DMS153 treated with DMSO at 0.1 percent for 48 hours (cell line): Measurements from ENCODE around the gene SNX7.

ENCODE experiments used
- DNase-seq: peaks from one replicate; lab custom pipeline; 2025; ENCODE audit not compliant: unreplicated experiment; lab: John Stamatoyannopoulos, UW

Gene SNX7, protein sequence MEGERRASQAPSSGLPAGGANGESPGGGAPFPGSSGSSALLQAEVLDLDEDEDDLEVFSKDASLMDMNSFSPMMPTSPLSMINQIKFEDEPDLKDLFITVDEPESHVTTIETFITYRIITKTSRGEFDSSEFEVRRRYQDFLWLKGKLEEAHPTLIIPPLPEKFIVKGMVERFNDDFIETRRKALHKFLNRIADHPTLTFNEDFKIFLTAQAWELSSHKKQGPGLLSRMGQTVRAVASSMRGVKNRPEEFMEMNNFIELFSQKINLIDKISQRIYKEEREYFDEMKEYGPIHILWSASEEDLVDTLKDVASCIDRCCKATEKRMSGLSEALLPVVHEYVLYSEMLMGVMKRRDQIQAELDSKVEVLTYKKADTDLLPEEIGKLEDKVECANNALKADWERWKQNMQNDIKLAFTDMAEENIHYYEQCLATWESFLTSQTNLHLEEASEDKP

DNA sequence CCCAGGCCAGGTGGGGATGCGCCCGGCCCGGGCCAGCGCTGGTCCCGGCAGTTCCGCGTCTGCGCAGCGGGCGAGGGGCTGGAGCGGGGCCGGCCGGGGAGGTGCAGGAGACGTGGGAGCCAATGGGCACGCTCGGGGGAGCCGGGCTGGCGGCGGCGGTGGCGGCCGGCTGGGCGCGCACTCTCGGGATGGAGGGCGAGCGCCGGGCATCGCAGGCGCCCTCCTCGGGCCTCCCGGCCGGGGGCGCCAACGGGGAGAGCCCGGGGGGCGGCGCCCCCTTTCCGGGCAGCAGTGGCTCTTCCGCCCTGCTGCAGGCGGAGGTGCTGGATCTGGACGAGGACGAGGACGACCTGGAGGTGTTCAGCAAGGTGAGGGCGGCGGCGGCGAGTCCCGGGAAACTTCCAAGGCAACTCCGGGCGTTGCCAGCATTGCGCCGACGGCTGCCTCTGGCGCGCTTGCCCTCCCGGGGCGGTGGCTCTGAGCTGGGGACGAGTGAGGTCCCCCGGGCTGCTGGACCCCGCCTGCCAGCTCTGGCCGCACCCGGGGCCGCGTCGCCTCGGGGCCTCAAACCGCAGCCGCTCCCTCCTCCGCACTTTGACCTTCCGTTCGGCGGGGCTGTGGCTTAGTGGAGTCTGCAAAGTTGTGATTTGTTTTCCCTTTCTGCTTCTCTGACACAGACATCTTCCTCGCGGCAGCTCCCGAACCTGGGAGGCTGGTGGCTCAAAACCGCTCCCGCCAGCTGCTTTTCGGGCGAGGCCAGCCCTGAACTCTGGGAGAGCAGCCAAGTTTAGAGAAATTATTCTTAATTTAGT, at the start of gene SNX7:
TSS of gene SNX7 (plus strand) at position 178 of the 812 bp plus-strand sequence. CDS start at position 189, 11 bp downstream.
- DNase-seq = peak; percentile 68

DNA sequence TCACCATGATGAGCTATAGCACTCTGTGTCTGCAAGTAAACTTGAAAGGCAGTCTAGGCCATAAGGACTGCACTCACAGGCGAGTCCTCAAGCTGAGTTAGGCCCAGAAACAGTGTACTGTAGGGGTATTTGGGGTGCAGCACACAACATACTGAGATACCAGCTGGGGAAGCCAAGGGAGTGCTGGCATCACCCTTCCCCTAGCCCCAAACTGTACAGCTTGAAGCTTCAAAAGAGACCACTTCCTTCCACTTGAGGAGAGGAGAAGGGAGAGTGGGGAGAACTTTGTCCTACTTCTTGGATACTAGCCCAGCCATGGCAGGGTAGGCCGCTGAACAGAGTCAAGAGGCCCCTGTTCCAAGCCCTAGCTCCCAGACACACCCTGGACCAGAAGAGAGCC, 24.2 kb upstream of the SNX7 start:
- DNase-seq = no peak

DNA sequence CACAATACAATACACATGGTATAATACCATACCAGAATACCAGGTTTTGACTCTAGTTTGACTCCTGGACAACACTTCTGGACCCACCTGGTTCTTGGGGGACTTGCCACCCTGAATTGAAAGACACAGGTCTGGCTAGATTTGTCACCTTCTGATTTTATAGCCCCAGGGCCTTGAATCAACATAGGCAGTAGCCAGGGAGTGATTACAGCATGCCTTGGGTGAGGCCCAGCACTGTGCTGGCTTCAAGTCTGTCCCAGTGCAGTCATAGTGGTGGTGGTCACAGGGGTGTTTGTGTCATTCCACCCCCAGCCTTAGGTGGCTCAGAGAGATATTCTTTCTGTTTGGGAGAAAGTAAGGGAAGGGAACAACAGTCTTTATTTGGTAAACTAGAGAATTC, 23.3 kb upstream of the SNX7 start:
- no peak for DNase-seq

DNA sequence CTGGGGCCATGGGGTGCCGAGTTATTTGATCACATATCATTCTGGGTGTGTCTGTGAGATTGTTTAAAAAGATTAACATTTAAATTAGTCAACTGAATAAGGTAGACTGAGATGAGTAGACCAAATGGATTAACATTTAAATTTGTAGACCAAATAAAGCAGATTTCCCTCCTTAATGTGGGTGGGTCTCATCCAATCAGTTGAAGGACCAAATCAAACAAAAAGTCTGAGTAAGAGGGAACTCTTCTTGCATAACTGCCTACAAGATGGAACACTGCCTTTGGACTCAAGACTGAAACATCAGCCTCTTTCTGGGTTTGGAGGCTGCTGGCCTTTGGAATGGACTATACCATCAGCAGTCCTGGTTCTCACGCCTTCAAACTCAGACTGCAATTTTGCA, 17.0 kb upstream of the SNX7 start:
- DNase-seq = no peak

DNA sequence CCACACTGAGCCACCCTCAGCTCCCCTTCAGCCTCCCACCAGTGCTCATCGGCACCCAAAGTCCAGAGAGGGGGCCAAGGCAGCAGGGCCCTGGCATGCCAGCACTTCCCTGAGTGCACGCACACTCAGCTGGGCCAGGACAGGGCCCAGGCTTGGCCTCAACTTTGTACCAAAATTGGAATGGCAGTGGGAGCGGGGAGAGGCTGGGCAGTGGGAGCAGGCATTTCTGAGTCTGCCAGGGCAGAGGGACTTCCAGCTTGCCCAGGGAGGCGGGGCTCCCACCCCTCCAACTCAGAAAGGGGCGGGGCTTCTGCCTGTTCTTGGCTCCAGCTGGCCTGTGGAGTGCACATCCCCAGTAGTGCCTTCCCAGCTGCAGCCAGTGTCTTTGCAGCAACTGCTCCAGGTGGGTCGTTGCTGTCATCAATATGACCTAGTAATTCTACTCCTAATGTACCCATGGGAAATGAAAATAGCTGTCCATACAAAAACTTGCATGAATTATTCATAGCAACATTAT, 10.3 kb upstream of the SNX7 start:
- DNase-seq = no peak

DNA sequence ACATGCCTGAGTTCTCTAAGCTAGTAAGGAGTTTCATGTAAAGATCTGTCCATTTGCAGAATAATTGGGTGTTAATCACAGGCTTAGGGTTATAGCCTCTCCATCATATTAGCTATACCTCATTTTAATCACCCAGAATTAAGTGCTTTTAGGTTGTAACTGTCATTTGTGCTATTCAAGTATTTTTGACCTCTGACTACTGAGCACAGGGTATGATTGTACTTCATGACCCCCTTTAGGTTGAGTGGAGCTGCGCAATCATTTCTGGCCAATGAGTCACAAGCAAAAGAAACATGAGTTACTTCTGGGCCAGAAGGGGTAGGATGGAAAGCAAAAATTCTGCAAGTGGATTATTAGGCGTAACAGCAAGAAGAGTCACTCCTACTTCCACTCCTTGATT, 8.4 kb upstream of the SNX7 start:
- no peak for DNase-seq

DNA sequence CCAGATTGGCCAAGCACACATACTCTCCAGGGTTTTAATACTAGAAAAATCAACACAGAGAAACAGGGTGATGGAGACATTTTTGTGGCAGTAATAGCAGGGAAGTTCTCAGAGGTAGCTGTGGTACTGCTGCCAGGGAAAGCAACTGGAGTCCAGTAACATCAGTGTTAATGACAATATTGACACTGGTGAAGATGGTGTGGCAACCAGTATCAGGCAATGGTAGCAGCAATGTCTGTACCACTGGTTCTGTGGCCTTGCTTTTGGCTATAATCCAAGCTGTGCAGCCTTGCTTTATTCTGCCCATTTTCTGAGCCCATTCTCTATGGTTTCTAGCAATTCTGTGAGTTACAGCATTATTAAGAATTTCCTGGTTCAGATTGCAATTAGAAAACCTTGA, 1.6 kb upstream of the SNX7 start:
- no peak for DNase-seq

DNA sequence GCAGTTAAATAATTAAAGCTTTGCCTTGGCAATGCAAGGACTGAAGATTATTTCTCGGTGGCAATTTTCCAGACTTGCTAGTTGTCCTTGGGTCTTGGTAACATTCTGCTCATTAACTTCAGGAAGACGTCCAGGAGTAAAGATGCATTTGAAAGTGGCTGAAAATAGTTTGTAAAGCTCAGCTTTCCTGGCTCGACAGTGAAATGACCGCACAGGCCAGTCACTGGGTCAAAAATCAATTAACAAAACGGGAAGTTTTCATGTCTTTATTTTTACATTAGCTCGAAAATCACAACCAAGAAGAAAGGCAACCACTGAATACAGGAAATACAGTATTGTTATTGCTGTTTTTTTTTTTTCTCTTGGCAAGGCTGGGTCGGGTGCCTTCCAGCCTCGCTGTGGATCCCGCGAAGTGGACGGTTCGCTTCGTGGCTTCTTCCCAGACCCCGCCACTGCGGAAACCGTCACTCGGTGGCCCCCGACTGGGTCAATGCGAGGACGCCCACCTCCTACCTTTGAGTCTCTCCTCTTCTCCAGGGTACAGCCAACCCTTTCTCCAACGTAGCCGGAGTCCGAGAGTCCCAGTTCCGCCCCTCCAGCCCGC, 479 bp upstream of the SNX7 start:
- DNase-seq = no peak

DNA sequence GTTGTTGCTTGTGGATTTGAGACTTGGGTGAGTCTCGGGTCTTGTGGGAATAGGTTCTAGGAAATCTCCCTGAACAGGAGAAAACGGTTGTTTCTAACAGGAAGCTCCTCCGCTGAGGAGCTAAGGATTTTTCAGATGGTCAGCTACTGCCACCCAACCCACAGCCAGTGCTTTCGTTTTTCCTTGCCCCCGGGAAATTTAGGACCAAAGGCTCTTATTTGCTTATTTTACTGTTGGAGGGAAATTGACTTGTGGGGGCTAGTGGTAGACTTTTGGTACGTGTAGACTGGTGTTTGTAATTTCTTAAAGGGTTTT, 792 bp downstream of the SNX7 start:
- peak; percentile 68 for DNase-seq

DNA sequence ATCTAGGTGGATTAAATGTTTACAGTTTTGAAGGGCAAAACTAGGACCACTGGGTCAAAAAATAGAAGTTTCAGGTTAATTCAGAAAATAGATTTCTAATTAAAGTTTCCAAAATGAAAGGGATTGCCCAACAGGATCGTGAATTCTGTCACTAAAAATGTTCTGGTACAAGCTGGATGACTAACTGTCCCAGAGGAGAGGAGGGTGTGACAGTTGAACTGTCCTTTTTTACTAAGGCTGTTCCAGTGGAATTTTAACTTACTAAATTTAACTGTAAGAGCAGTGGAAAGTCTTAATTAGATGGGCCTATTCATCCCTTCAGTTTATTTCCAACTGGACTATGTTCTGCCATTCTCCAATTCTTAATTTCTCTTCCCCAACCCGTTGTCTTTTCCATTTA, 7.2 kb downstream of the SNX7 start:
- DNase-seq = no peak

DNA sequence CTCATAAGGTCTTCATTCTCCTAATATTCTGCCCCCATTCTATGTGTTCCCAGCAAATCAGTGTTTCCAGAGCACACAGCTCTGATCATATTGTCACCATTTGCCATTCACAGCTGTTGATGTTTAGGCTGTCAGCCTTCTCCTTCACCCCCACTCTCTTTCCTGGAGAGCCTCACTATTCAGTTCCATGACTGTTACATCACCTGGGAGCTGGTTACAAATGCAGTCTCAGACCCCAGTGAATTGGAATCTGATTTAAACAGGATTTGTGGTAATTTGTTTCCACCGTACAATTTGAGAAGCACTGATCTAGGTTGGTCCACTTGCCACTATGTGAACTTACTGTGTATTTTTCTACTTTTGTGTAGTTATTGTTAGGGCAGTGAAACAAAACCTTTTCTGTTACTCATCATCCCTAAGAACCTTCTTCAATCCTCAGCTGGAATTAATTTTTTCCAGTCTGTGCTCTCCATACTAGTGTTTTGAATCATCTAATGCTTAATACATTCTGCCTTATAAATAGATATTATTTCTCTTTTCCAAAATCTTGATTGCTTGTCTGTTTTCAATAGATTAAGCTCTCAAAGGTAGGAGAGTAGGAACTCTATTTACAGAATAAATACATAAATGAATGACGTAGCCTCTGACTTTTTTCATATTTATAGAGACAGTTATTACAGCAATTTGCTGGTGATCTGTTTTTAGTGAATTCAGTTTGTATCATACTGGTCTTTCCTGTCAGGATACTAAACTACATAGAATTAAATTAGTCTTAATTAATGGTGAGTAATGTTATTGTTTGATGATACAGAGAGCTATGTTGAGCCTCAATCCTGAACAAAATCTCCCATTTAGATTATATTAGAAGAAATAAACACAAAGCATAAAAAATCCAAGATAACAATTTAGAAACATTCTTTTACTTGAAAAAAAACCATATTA, 8.1 kb downstream of the SNX7 start:
- no peak for DNase-seq

DNA sequence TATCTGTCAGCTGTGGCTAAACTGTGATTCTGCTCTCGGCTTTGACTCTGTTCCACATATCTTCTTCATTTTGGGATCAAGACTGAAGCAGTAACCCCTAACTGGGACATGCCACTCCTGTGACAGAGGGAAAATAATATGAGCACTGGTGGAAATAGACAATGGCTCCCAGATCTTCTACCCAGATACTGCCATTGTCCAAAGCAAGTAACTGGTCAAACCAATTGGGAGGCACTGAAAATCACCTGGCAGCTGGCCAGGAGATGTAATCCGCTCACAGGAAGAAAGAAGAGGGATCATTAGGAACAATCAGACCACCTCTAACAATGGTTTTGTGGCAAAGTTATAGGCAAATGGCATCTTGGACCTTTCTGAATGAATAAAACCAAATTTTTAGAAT, 10.7 kb downstream of the SNX7 start:
- no peak for DNase-seq

DNA sequence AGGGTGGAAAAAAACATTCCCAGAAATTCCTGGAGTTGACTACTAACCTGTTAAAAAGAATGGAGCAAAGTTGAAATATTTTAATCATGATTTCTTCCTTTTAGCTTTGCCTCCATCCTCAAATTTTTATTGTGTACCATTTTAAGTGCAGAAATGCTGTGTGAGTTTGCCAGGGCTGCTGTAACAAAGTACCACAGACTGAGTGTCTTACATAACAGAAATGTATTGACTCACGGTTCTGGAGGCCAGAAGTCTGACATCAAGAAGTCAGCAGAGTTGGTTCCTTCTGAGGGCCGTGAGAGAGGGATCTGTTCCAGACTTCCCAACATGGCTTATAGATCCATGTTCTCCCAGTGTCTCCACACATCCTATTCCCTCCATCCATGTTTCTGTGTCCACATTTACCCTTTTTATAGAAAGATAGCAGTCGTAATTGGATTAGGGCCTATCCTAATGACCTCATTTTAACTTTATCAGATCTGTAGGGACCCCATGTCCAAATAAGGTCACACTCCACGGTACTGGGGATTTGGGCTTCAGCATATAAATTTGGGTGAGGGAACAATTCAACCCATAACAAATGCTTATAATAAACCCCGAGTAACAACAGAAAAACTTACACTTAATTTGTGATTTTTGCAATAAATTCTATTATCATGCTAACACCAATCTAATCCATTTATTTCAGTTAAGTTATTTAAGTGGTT, 12.7 kb downstream of the SNX7 start:
- DNase-seq = no peak

DNA sequence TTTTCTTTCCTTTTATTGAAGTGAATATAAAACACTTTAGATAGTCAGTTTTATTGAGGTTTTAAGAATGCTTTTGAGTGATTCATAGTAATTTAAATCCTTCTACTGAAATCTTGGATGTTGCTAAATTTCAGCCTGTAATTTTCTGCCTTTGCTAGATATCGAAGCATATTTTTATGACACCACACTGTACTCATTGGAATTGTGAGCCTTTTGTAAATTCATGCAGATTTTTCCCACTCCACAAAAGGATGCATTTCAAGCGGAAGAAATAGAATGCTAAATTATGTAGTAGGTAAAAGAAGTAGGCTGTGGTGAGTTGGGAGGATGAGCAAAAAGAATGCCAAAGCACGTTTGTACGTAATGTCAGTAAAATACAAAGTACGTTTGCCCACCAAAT, 13.8 kb downstream of the SNX7 start:
- DNase-seq = no peak

DNA sequence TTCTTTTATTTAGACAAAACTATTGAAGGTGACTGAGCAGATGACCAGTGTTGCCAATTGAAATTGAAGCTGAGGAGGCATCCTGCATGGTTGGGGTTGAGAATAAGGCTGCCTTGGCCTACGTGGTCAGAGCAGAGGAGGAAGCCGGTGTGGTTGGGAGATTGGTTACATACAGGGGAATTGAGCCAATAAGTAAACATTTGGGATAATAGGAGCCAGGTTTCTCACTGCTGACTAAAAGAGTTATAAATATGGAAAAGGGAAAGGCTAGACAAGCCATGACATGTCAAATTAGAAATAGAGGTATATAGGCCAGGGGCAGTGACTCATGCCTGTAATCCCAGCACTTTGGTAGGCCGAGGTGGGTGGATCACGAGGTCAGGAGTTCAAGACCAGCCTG, 15.8 kb downstream of the SNX7 start:
- DNase-seq = peak; percentile 58

DNA sequence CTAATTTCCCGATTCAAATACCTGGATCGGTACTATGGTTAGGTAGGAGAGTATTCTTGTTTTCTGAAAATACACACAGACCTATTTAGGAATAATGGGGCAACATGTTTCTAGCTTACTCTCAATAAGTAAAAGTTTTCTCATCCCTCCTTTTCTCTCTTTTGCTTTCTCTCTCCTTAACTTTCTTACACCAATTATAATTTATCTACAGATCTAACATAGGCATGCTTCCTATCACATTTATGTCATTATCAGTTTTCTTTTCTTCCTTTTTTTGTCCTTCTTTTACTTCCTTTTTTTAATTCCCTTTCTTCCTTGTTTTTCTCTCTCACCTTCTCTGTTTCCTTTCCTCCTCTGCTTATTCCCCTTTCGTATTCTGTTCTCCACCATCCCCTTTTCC, 20.3 kb downstream of the SNX7 start:
- no peak for DNase-seq

DNA sequence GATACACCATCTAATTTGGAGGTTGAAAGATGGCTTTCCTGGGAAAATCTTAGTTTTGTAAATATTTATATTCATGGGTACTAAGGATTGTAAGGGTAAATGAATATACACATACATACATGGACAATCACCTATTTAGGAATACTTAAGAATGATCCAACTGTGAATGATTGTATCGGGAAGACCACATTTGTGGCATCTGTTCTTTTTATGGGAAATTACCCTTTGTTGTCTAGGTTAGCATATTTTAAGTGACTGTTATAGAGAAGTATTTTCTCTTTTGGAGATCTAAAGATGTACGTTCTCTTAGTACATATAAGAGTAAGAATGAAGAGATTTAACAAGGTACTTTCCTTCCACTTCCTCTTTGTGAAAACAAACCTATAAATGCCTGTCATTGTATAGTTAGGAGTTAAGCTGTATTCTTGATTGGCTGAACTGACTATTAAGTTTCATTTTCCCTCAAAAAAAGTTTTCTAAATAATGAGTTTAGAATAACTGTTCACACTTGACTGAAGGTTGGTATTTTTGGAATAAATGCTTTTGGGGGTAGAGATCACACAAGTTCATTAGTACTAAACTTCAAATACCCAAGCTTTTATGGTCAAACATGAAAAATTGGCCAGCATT, 26.7 kb downstream of the SNX7 start:
- DNase-seq = no peak

DNA sequence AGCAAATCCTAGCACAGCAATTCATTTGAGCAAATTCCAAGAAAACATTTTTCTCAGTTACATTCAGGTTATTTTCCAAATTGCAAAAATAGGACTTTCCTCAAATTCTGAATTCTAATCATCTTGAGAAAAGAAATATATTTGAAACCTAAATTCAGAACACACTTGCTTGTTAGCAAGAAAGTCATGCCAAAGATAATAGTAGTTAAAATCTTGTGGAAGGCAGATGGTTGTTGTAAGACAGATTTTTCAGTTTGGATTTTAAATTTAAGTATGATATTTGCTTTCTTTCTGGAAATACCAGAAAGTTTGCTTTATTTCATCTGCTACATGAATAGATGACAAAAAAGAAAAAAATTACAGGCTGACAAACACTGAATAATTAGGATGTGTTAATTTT, 29.1 kb downstream of the SNX7 start:
- DNase-seq = no peak

DNA sequence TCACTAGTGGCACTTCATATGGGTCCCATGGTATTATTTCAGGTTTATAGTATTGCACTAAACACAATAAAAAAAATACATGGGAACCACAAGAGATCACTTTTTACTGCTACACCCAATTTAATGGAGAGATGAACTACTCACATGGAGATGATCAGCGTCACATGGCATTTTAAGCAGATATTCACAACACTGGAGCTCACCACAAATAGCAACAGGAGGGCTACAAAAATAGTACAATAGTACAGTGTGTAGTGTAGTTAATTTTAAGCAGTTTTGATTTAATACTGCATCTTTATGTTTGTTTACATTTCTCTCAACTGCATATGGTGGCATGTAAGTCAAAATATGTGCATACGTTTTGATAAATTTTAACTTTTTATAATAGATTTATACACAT, 31.0 kb downstream of the SNX7 start:
- DNase-seq = no peak

DNA sequence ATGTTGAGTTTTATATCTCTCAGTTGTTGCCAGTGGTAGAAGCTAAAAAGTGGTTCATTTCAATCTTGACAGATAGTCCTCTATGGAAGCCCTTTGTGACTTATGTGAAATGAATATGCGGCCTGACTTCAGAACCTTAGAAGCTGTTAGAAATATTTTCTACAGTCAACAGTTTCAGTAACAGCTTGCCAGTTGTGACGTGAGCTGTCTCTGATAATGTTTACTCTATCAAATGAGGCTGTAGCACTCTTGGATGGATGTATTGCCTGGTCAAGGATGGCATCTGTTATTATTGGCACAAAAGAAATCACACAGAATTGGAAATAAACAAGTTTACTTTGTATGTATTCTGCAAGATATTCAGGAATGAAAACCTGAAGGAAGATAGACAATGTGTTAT, 31.9 kb downstream of the SNX7 start:
- DNase-seq = no peak
